Activated T-helper 9 cell treated with anti-CD3 and anti-CD28 coated beads, Interleukin-2, amount 50 U/mL, for 16 hours (primary cell): ENCODE results near the gene GK.
"Not testable (repeated sequence)": the region's sequence is repeated elsewhere in the genome, so short reads cannot be mapped to it uniquely, and the experiment has no call there.

Experiments used
- DNase-seq: peaks from one replicate; pipeline ENCODE4 v3.0.0-alpha.2; 2020; ENCODE audit warnings: low read depth

Gene GK

GRCh38 chrX:30654386-30654785 is 1.2 kb downstream of the GK start:
- not testable (repeated sequence) for DNase-seq

- DNase-seq, result no peak
Measured at GRCh38 chrX:30654989-30655607, 1.9 kb downstream of the GK start.

GRCh38 chrX:30655991-30656390 is 2.8 kb downstream of the GK start:
- no peak for DNase-seq

GRCh38 chrX:30657196-30658161 is 4.3 kb downstream of the GK start:
- no peak for DNase-seq

- no peak for DNase-seq
Measured at GRCh38 chrX:30659421-30659820, 6.2 kb downstream of the GK start.

- no peak for DNase-seq
Measured at GRCh38 chrX:30661228-30661627, 8.0 kb downstream of the GK start.

- DNase-seq, result no peak
Measured at GRCh38 chrX:30663322-30663721, 10.1 kb downstream of the GK start.

- no peak for DNase-seq
Measured at GRCh38 chrX:30665471-30665870, 12.2 kb downstream of the GK start.

- DNase-seq, result no peak
Measured at GRCh38 chrX:30666094-30666493, 12.9 kb downstream of the GK start.

GRCh38 chrX:30668581-30668980 is 15.4 kb downstream of the GK start:
- no peak for DNase-seq

- not testable (repeated sequence) for DNase-seq
Measured at GRCh38 chrX:30671189-30671588, 18.0 kb downstream of the GK start.

- DNase-seq, result no peak
Measured at GRCh38 chrX:30673127-30673796, 20.0 kb downstream of the GK start.

- no peak for DNase-seq
Measured at GRCh38 chrX:30673884-30674598, 20.8 kb downstream of the GK start.

- DNase-seq, result no peak
Measured at GRCh38 chrX:30674799-30675198, 21.6 kb downstream of the GK start.

GRCh38 chrX:30679369-30679768 is 26.1 kb downstream of the GK start:
- DNase-seq, result no peak

GRCh38 chrX:30680618-30681017 is 27.4 kb downstream of the GK start:
- no peak for DNase-seq

- no peak for DNase-seq
Measured at GRCh38 chrX:30688641-30689040, 35.4 kb downstream of the GK start.

GRCh38 chrX:30689116-30689515 is 35.9 kb downstream of the GK start:
- no peak for DNase-seq

- no peak for DNase-seq
Measured at GRCh38 chrX:30690330-30690729, 37.1 kb downstream of the GK start.

- no peak for DNase-seq
Measured at GRCh38 chrX:30693999-30694650, 40.9 kb downstream of the GK start.

GRCh38 chrX:30702736-30703135 is 49.5 kb downstream of the GK start:
- no peak for DNase-seq
